ENCODE measurements around the gene TANC1. TPM values are rescaled to one million over a fixed set of nuclear protein-coding genes. Genes with fewer than 3 reads are reported as not detected.

The TANC1 gene
- total RNA-seq, 2 experiments from 2014 or later = 0.89 to 1.1 TPM

- no peaks in the 10 kb centered on the region for H3K36me3 Mint-ChIP-seq (ENCODE audit: low read depth)
- no peaks in the 10 kb centered on the region for H3K4me1 Mint-ChIP-seq
- no peak for ATAC-seq
- ChIA-PET POLR2A (no interaction called here), CTCF (interaction anchor here (0.9 to 1.1 kb wide), 2 partner anchors 9 to 156 kb away, joined by 3 read pairs; no protein-coding TSS in a partner anchor)
- H3K4me3 Mint-ChIP-seq = no peak overlapping the region
- no peak for DNase-seq
- H3K27ac Mint-ChIP-seq = no peak overlapping the region
- H3K9me3 Mint-ChIP-seq (ENCODE audit: low read depth) = no peaks in the 10 kb centered on the region
- intact Hi-C loops (cut with DNase I, micrococcal nuclease) = no loop called here
- H3K27me3 Mint-ChIP-seq = peaks cover 6% of the 10 kb centered on the region
These were observed 5.4 kb upstream of the TANC1 start for GRCh38 chr2:158963071-158963470.

- ChIA-PET POLR2A (no interaction called here), CTCF (no interaction called here)
- H3K4me1 Mint-ChIP-seq = peaks cover 10% of the 10 kb centered on the region
- no peak overlapping the region for H3K27ac Mint-ChIP-seq
- DNase-seq (no peak), ATAC-seq (no peak)
- intact Hi-C loops (cut with DNase I, micrococcal nuclease) = loop anchor here in 1 of 2 experiments (5.0 kb wide), 1 partner anchor 322 kb away; the partner anchor contains the start of gene WDSUB1
- H3K36me3 Mint-ChIP-seq (ENCODE audit: low read depth) = no peaks in the 10 kb centered on the region
- H3K4me3 Mint-ChIP-seq = no peak overlapping the region
- H3K27me3 Mint-ChIP-seq = peaks cover 16% of the 10 kb centered on the region
- H3K9me3 Mint-ChIP-seq (ENCODE audit: low read depth) = no peaks in the 10 kb centered on the region
These were observed 3.3 kb upstream of the TANC1 start for GRCh38 chr2:158965107-158965506.

- POLR2A ChIA-PET = no interaction called here
- Mint-ChIP-seq H3K9me3 (ENCODE audit: low read depth) (no peaks in the 10 kb centered on the region), H3K27me3 (peaks cover 21% of the 10 kb centered on the region), H3K4me3 (no peak overlapping the region), H3K27ac (no peak overlapping the region), H3K36me3 (ENCODE audit: low read depth) (no peaks in the 10 kb centered on the region), H3K4me1 (peaks cover 14% of the 10 kb centered on the region)
- no peak for ATAC-seq
- CTCF ChIA-PET = interaction anchor here (0.8 to 1.6 kb wide), 2 partner anchors 12 to 15 kb away, joined by 3 read pairs; no protein-coding TSS in a partner anchor
- no peak for DNase-seq
- intact Hi-C loops (cut with DNase I, micrococcal nuclease) = loop anchor here in 1 of 2 experiments (5.0 kb wide), 1 partner anchor 322 kb away; the partner anchor contains the start of gene WDSUB1
These were observed 2.8 kb upstream of the TANC1 start for GRCh38 chr2:158965641-158966040.

GRCh38 chr2:158966312-158966711, 2.1 kb upstream of the TANC1 start:
- Mint-ChIP-seq H3K4me1 (peaks cover 14% of the 10 kb centered on the region), H3K27me3 (peaks cover 25% of the 10 kb centered on the region), H3K27ac (no peak overlapping the region), H3K9me3 (ENCODE audit: low read depth) (no peaks in the 10 kb centered on the region), H3K36me3 (ENCODE audit: low read depth) (no peaks in the 10 kb centered on the region), H3K4me3 (no peak overlapping the region)
- intact Hi-C loops (cut with DNase I, micrococcal nuclease) = loop anchor here in 1 of 2 experiments (5.0 kb wide), 1 partner anchor 321 kb away; the partner anchor contains the start of gene WDSUB1
- ChIA-PET CTCF (interaction anchor here (0.8 to 1.6 kb wide), 3 partner anchors 11 to 153 kb away, joined by 3 read pairs; no protein-coding TSS in a partner anchor), POLR2A (no interaction called here)
- ATAC-seq (no peak), DNase-seq (no peak)

GRCh38 chr2:158967114-158967730, 1.2 kb upstream of the TANC1 start:
- Mint-ChIP-seq H3K4me3 (no peak overlapping the region), H3K9me3 (ENCODE audit: low read depth) (no peaks in the 10 kb centered on the region), H3K4me1 (peaks cover 14% of the 10 kb centered on the region), H3K36me3 (ENCODE audit: low read depth) (no peaks in the 10 kb centered on the region), H3K27me3 (peaks cover 31% of the 10 kb centered on the region), H3K27ac (no peak overlapping the region)
- CTCF ChIA-PET = interaction anchor here (0.9 to 1.6 kb wide), 3 partner anchors 10 to 152 kb away, joined by 3 to 5 read pairs (median 3); no protein-coding TSS in a partner anchor
- intact Hi-C loops (cut with DNase I, micrococcal nuclease) = loop anchor here in 1 of 2 experiments (5.0 kb wide), 1 partner anchor 320 kb away; the partner anchor contains the start of gene WDSUB1
- ATAC-seq (no peak), DNase-seq (no peak)
- POLR2A ChIA-PET = no interaction called here

- ATAC-seq = no peak
- Mint-ChIP-seq H3K27me3 (peaks cover 32% of the 10 kb centered on the region), H3K4me1 (peaks cover 14% of the 10 kb centered on the region), H3K36me3 (ENCODE audit: low read depth) (no peaks in the 10 kb centered on the region), H3K9me3 (ENCODE audit: low read depth) (no peaks in the 10 kb centered on the region), H3K4me3 (peak overlapping the region; percentile 40), H3K27ac (no peak overlapping the region)
- ChIA-PET POLR2A (interaction anchor here (0.6 kb wide), 1 partner anchor 37 kb away, joined by 3 read pairs; no protein-coding TSS in a partner anchor), CTCF (interaction anchor here (0.6 to 1.6 kb wide), 2 partner anchors 151 to 399 kb away, joined by 3 to 5 read pairs; no protein-coding TSS in a partner anchor)
- intact Hi-C loops (cut with DNase I, micrococcal nuclease) = loop anchor here in 1 of 2 experiments (5.0 kb wide), 1 partner anchor 319 kb away; the partner anchor contains the start of gene WDSUB1
- DNase-seq = no peak
These were observed 577 bp upstream of the TANC1 start for GRCh38 chr2:158967731-158968395.

GRCh38 chr2:158969162-158969714, 798 bp downstream of the TANC1 start:
- intact Hi-C loops (cut with DNase I, micrococcal nuclease) = loop anchor here in 1 of 2 experiments (5.0 kb wide), 1 partner anchor 318 kb away; the partner anchor contains the start of gene WDSUB1
- peaks cover 14% of the 10 kb centered on the region for H3K4me1 Mint-ChIP-seq
- peak overlapping the region; percentile 74 for H3K4me3 Mint-ChIP-seq
- ATAC-seq = no peak
- H3K9me3 Mint-ChIP-seq (ENCODE audit: low read depth) = no peaks in the 10 kb centered on the region
- ChIA-PET POLR2A (interaction anchor here (0.7 kb wide), 1 partner anchor 1614 kb away, joined by 4 read pairs; no protein-coding TSS in a partner anchor), CTCF (interaction anchor here (0.5 to 1.6 kb wide), 2 partner anchors 11 to 150 kb away, joined by 3 to 5 read pairs; no protein-coding TSS in a partner anchor)
- DNase-seq = peak; percentile 11
- no peak overlapping the region for H3K27ac Mint-ChIP-seq
- no peaks in the 10 kb centered on the region for H3K36me3 Mint-ChIP-seq (ENCODE audit: low read depth)
- H3K27me3 Mint-ChIP-seq = peaks cover 39% of the 10 kb centered on the region

GRCh38 chr2:158969715-158970240, 1.3 kb downstream of the TANC1 start:
- no peaks in the 10 kb centered on the region for H3K9me3 Mint-ChIP-seq (ENCODE audit: low read depth)
- no peak for DNase-seq
- CTCF ChIA-PET = no interaction called here
- peaks cover 39% of the 10 kb centered on the region for H3K27me3 Mint-ChIP-seq
- peak overlapping the region; percentile 74 for H3K4me3 Mint-ChIP-seq
- POLR2A ChIA-PET = interaction anchor here (0.7 kb wide), 1 partner anchor 1615 kb away, joined by 4 read pairs; no protein-coding TSS in a partner anchor
- no peaks in the 10 kb centered on the region for H3K36me3 Mint-ChIP-seq (ENCODE audit: low read depth)
- intact Hi-C loops (cut with DNase I, micrococcal nuclease) = loop anchor here in 1 of 2 experiments (5.0 kb wide), 1 partner anchor 318 kb away; the partner anchor contains the start of gene WDSUB1
- H3K27ac Mint-ChIP-seq = no peak overlapping the region
- H3K4me1 Mint-ChIP-seq = peaks cover 14% of the 10 kb centered on the region
- ATAC-seq = no peak

GRCh38 chr2:158970241-158970751, 1.9 kb downstream of the TANC1 start:
- H3K4me1 Mint-ChIP-seq = peaks cover 14% of the 10 kb centered on the region
- H3K9me3 Mint-ChIP-seq (ENCODE audit: low read depth) = no peaks in the 10 kb centered on the region
- POLR2A ChIA-PET = interaction anchor here (0.7 kb wide), 1 partner anchor 1615 kb away, joined by 4 read pairs; no protein-coding TSS in a partner anchor
- DNase-seq = peak; percentile 13
- ATAC-seq = peak; percentile 52
- peak overlapping the region; percentile 74 for H3K4me3 Mint-ChIP-seq
- CTCF ChIA-PET = no interaction called here
- no peak overlapping the region for H3K27ac Mint-ChIP-seq
- intact Hi-C loops (cut with DNase I, micrococcal nuclease) = no loop called here
- no peaks in the 10 kb centered on the region for H3K36me3 Mint-ChIP-seq (ENCODE audit: low read depth)
- peaks cover 39% of the 10 kb centered on the region for H3K27me3 Mint-ChIP-seq

- ChIA-PET CTCF (interaction anchor here (1.1 kb wide), 1 partner anchor 61 kb away, joined by 3 read pairs; no protein-coding TSS in a partner anchor), POLR2A (interaction anchor here (0.9 kb wide), 1 partner anchor 9 kb away, joined by 3 read pairs; no protein-coding TSS in a partner anchor)
- intact Hi-C loops (cut with DNase I, micrococcal nuclease) = no loop called here
- Mint-ChIP-seq H3K9me3 (ENCODE audit: low read depth) (no peaks in the 10 kb centered on the region), H3K27me3 (peaks cover 34% of the 10 kb centered on the region), H3K4me1 (peaks cover 14% of the 10 kb centered on the region), H3K36me3 (ENCODE audit: low read depth) (no peaks in the 10 kb centered on the region), H3K4me3 (no peak overlapping the region), H3K27ac (no peak overlapping the region)
- ATAC-seq = no peak
- no peak for DNase-seq
These were observed 4.9 kb downstream of the TANC1 start for GRCh38 chr2:158973116-158973956.

Measured in activated CD4-positive, alpha-beta T cell treated with anti-CD3 and anti-CD28 coated beads for 36 hours (primary cell).